Activated CD8-positive, alpha-beta memory T cell treated with anti-CD3 and anti-CD28 coated beads, Interleukin-2, amount 50 U/mL, for 24 hours (primary cell): ENCODE measurements around the gene LRRC3.
"Not testable (repeated sequence)": the region's sequence is repeated elsewhere in the genome, so short reads cannot be mapped to it uniquely, and the experiment has no call there.

Source experiments
- DNase-seq: peaks from one replicate; pipeline ENCODE4 v3.0.0-alpha.2; 2020; ENCODE audit errors: extremely low read depth

Gene LRRC3, protein sequence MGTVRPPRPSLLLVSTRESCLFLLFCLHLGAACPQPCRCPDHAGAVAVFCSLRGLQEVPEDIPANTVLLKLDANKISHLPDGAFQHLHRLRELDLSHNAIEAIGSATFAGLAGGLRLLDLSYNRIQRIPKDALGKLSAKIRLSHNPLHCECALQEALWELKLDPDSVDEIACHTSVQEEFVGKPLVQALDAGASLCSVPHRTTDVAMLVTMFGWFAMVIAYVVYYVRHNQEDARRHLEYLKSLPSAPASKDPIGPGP

DNA sequence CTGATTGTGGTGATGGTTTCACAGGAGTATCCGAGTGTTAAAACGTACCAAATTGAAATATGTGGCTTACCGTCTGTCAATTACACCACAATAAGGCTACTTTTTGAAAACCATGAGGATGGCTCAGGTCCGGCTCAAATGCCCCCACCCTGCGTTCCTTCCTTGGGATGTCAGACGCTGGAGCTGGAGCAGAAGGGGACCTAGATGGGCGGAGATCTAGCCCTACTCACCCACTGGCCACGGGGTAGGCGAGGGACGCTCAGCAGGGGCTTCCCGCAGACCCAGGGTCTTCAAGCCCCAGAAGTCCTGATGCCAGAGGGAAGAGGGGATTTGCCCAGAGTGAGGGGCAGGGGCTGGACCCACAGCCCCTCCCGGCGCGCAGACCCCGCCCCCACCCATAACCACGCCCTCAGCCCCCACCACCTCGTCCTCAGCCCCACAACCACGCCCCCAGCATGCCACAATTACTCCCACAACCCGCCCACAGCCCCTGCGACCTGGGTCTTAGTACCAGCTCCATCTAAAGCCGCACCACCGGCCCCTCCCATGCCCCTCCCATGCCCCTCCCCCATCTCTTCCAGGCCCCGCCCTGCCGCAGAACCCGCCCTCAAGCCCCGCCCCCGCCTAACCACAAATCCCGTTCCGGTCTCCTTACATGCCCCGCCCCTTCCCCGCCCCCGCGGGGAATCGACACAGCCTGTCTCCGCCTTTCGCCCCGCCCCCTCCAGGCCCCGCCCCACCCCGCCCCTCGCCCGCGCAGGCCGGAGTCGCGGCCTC lies at the start of gene LRRC3:
Gene LRRC3, plus strand, starts transcription at position 764 of the 777 bp plus-strand sequence. CDS start 1,135 bp downstream, outside the sequence.
- DNase-seq, result peak; percentile 37

GRCh38 chr21:44405948-44406872 lies 49.1 kb upstream of the LRRC3 start:
- DNase-seq, result no peak

GRCh38 chr21:44406953-44407352 lies 48.4 kb upstream of the LRRC3 start:
- DNase-seq, result no peak

GRCh38 chr21:44407493-44407892 lies 47.8 kb upstream of the LRRC3 start:
- DNase-seq, result no peak

DNA sequence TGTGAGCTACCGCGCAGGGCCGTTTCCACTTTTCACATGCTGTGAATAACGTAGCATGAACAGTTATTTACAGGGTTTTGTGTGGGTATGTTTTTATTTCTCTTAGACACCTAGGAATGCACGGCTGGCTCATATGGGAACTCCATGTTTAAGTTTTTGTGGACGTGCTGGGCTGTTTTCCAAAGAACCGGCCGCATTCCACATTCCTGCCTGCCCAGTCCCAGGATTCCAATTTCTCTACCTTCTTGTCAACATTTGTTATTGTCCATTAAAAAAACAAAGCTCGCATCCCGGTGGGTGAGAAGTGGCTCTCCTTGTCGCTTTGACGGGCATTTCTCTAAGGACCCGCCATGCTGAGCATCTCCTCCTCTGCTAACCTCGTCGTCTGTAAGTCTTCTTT lies 47.1 kb upstream of the LRRC3 start:
- DNase-seq, result no peak

- DNase-seq, result no peak
Observed at GRCh38 chr21:44413566-44414290, 41.6 kb upstream of the LRRC3 start.

DNA sequence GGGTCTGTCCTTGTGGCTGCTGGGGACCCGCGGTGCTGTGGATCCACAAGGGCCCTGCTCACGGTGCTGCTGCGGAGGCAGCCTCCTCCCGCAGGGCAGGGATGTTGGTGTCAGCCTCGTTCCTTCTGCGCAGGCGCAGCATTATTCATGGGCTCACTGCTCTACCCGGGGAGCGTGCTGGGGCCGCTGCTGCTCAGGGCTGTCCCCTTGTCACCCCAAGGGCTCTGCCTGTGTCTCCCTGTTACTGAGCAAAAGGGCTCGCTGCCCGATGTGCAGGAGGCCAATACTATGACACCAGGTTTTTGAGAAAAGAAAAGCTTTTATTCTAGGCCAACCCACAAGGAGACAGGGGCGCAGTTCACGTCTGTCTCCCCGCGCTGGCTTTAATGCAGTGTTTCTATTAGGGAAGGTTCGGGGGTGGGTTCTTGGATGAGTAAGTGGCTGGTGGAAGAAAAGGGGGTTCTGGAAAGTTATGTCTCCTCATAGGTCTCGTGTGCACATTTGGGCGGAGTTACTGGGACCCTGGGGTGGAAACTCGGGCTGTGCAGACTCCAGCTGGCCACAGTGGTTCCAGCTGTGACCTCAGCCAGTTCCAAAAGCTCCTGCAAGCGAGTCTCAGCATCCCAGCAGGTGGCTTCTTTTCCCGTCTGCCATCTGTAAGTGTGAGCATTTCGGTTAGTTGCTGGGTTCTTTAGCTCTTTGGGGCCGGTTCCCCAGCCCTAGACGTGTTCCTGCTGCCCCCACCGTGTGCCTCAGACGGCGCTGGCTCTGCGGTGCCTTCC lies 40.8 kb upstream of the LRRC3 start:
- DNase-seq, result no peak

DNA sequence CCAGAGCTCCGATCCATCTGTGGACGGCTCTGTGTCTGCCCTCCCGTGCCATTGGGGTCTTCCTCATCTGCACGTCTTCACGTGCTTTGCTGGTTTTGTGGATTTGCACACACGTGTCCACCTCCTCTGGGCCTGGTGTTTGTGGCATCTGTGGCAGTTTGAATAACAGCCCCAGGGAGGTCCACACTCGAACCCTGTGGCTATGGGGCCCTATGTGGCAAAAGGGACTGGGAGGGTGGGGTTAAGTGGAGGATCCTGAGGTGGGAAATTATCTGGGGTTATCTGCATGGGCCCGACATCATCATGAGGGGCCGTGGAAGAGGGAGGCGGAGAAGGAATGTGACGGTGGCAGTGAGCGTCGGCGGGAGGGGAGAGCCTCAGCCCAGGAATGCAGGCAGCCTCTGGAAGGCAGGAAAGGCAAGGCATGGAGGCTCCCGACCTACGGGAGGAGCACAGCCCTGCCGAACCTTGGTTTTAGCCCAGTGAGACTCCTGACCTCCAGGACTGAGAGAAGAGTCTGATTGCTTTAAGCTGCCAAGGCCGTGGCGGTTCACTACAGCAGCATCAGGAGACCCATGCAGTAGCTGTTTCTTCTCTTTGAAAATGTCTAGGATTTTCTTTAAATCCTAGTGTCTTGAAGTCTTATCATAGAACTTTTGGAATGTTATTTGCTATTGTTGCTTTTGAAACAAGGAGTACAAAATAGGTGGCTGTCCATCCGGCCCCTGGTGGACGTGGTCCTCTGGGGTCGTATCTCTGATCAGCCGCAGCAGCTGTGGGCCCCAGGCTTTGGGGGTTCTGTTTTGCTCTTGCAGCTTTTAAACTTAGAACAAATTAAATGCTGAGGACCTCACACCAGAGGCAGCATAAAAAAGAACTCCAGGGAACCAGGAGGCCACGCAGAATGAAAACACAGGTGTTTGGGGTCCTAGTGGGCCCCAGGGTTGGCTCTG lies 40.0 kb upstream of the LRRC3 start:
- no peak for DNase-seq

DNA sequence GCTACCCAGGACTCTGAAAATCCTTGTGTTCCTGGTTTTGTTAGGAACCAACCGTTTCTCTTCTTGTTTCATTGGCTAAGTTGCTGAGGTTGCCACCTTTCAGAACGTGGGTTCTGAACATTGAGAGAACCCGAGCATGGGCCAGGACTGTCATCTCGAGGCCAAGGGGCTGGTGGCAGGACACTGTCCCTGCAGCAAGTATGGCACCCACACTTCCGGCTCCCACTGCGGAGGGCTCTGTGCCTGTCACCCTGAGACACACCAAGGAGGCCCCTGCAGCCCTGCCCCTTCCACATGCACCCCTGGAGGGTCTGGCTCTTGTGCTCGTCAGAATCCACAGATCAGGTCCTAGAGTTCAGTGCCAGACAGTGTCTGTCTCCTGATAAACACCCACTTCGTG lies 39.1 kb upstream of the LRRC3 start:
- DNase-seq, result no peak

DNA sequence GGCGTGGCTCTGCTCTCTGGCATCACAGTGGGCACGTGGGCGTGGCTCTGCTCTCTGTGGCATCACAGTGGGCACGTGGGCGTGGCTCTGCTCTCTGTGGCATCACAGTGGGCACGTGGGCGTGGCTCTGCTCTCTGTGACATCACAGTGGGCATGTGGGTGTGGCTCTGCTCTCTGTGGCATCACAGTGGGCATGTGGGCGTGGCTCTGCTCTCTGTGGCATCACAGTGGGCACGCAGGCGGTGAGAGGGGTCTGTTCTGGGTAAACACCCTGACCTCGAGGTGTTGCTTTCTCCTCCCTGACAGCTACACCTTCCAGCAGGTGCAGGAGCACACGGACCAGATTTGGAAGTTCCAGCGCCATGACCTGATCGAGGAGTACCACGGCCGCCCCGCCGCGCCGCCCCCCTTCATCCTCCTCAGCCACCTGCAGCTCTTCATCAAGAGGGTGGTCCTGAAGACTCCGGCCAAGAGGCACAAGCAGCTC lies 37.6 kb upstream of the LRRC3 start:
- not testable (repeated sequence) for DNase-seq

DNA sequence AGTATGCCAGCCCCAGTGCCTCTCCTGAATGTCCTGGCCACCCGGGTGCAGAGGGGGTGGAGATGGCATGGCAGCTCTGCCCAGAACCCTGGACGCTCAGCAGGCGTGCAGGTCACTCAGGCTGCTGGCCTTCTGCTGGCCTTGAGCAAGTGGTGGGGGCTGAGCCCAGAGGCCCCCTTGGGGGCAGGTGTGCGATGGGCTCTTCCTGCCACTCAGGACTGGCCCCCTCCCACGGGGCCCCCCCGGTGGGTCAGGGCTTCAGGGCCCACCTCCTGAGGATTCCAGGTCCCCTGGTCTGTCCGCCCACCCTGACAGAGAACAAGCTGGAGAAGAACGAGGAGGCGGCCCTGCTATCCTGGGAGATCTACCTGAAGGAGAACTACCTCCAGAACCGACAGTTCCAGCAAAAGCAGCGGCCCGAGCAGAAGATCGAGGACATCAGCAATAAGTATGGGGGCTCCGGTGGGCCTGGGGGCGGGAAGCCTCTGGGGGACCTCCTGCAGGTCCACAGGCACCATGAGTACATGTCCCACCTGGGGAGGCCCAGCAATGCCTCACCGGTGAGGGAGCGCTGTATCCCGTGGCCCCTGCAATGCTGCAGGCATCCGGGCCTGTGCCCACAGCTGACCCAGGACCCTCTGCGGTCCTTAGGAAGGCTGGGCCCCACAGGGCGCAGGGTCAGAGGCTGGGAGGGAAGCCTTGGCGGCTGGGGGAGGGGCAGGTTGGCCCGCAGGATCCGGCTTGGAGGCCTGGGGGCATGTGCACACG lies 37.0 kb upstream of the LRRC3 start:
- DNase-seq, result no peak

GRCh38 chr21:44418876-44419230 lies 36.5 kb upstream of the LRRC3 start:
- no peak for DNase-seq

DNA sequence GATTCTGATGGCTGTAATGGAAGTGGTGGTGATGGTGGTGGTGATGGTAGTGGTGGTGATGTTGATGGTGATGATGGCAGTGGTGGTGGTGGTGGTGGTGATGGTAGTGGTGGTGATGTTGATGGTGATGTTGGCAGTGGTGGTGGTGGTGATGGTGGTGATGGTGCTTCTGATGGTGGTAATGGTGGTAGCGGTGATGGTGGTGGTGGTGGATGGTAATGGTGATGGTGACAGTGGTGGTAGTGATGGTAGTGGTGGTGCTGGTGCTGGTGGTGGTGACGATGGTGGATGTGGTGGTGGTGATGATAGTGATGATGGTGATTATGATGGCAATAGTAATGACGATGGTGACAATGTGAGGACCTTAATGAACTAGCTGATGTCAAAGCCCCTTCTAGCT lies 35.6 kb upstream of the LRRC3 start:
- DNase-seq, result no peak

DNA sequence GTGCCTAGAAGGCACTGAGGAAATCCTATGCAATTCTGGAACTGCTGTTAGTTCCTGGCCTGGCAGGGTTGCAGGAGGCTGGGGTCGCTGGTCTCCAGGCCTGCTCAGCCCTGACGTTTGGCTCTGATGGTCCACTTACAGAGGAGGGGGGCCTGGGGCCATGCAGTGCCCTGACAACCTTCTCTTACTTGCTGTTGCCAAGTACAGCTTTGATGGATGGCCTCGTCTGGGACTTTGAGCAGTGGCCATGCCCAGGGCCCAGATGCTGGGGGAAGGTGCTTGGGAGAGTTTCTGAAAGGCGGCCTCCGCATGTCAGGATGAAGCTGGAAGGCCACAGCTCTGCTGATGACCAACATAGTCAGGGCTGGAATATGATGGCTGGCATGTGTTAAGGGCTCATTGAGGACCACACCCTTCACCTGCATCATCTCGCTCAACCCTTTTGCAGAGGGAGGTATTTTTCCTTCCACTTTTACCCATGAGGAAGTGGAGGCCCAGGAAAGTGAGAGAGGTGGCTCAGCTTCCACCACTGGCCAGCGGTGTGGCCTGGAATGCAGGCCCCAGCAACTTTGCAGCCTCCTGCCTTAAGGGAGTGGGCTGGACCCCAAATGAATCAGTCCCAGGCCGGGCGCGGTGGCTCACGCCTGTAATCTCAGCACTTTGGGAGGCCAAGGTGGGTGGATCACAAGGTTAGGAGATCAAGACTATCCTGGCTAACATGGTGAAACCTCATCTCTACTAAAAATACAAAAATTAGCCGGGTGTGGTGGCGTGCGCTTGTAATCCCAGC lies 34.7 kb upstream of the LRRC3 start:
- no peak for DNase-seq

DNA sequence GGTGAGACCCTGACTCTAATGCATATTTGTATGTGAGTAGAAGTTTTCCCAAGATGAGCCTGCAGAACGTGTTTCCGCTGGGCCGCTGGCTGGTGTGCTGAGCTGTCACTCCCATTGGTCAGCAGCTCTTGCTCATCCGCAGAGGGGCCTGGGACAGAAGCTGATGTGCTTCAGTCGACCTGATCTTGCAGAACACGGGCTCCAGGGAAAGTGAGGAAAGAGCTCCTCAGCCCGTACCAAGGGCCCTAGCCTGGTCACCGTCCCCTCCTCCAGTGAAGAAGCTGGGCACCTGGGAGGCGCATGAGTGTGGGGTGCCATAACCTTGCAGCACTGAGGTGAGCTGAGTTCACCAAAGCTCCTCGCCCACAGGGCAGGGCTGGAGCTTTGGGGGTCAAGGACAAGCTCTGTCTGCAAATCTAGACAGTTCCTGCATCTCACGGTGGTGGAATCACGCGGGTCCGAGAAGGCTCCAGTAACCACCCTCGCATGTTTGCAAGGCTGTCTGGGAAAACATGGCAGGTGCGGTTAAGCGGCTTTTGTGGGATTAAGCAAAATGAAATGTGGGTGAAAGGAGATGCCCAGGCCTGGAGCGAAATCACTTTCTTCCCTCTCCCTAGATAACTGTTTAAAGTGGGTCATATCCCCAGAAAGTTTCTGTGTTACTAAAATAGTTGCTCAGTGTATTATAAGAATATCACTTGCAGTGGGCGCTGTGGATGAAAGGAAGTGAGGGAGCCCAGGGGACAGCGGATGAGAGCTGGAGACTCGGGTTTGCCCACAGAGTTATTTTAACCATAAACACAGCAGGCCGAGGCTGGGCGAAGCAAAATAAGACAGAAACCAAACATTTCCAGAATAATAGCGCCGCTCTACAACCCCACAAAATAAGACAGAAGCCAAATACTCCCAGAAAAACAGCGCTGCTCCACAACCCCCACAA lies 33.1 kb upstream of the LRRC3 start:
- DNase-seq, result no peak

- no peak for DNase-seq
Observed at GRCh38 chr21:44423312-44423821, 31.9 kb upstream of the LRRC3 start.
